Astrocyte (in vitro differentiated cells and primary cell): Measurements from ENCODE around the gene EPHB1.

ENCODE experiments used
- EZH2 ChIP-seq: IDR thresholded peaks from 2 replicates; pipeline ENCODE4 v1.6.1; 2012; ENCODE audit warnings: mild to moderate bottlenecking, low read length, inconsistent platforms; ENCODE audit not compliant: insufficient read depth
- TF ChIP-seq, protein P1 (sequence below): IDR thresholded peaks from 2 replicates; pipeline ENCODE4 v1.5.1; 2011; ENCODE audit warnings: low read depth, mild to moderate bottlenecking, inconsistent platforms, low read length, moderate library complexity; ENCODE audit not compliant: insufficient read depth

DNA sequence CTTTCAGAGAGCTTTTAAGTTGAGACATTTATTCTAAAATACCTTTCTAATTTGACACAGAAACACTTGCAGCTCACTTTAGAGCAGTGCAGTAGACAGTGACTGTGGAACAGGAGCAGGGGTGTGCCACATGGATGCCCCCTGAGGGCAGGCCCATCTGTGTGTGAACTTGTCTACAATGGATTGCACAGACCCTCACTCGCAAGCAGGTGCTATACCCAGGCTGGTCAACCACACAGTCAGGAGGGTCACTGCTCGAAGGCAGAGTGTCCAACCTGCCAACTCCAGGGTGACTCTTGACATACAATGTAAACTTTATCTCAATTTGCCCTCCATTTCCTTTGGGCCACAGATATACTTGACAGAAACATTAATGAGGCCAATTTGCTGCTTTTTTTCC lies 437.2 kb downstream of the EPHB1 start:
- TF ChIP-seq, protein P1, sequence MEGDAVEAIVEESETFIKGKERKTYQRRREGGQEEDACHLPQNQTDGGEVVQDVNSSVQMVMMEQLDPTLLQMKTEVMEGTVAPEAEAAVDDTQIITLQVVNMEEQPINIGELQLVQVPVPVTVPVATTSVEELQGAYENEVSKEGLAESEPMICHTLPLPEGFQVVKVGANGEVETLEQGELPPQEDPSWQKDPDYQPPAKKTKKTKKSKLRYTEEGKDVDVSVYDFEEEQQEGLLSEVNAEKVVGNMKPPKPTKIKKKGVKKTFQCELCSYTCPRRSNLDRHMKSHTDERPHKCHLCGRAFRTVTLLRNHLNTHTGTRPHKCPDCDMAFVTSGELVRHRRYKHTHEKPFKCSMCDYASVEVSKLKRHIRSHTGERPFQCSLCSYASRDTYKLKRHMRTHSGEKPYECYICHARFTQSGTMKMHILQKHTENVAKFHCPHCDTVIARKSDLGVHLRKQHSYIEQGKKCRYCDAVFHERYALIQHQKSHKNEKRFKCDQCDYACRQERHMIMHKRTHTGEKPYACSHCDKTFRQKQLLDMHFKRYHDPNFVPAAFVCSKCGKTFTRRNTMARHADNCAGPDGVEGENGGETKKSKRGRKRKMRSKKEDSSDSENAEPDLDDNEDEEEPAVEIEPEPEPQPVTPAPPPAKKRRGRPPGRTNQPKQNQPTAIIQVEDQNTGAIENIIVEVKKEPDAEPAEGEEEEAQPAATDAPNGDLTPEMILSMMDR: no peak
- TF ChIP-seq EZH2: no peak
